ENCODE measurements around the gene PTPA.

GRCh38 chr9:129133082-129133481 lies 21.9 kb downstream of the PTPA start:
- TF ChIP-seq RARB (CRISPR knock-in tag; IDR thresholded peaks at IDR 0.05) (no peak), PATZ1 (CRISPR knock-in tag; IDR thresholded peaks at IDR 0.05; ENCODE audit: borderline replicate concordance) (no peak), OSR1 (CRISPR knock-in tag; IDR thresholded peaks at IDR 0.05) (no peak), ARNTL (CRISPR knock-in tag; IDR thresholded peaks at IDR 0.05; ENCODE audit: borderline replicate concordance, low read depth) (no peak), ZNF565 (CRISPR knock-in tag; conservative IDR thresholded peaks at IDR 0.05; ENCODE audit: low read depth) (no peak), ZNF70 (CRISPR knock-in tag; IDR thresholded peaks at IDR 0.05) (no peak), CREB5 (CRISPR knock-in tag; IDR thresholded peaks at IDR 0.05; ENCODE audit: low read depth) (no peak), GLIS3 (CRISPR knock-in tag; IDR thresholded peaks at IDR 0.05) (no peak), ZFP3 (CRISPR knock-in tag; IDR thresholded peaks at IDR 0.05) (no peak), TOX (CRISPR knock-in tag; IDR thresholded peaks at IDR 0.05; ENCODE audit: borderline replicate concordance) (no peak), ZC3H10 (CRISPR knock-in tag; IDR thresholded peaks at IDR 0.05) (no peak), ZNF8 (CRISPR knock-in tag; IDR thresholded peaks at IDR 0.05) (no peak), CSRNP3 (CRISPR knock-in tag; IDR thresholded peaks at IDR 0.05) (no peak), TCF4 (CRISPR knock-in tag; IDR thresholded peaks at IDR 0.05; ENCODE audit: borderline replicate concordance) (no peak)

Measured in SK-N-SH treated with all-trans-retinoic acid at 6 μM for 48 hours (cell line).